Ascending aorta (tissue), 2 donors: ENCODE measurements around the gene DDR2. TPM values are rescaled to one million over a fixed set of nuclear protein-coding genes. Genes with fewer than 3 reads are reported as not detected.

Experiments
- DNase-seq, 2 donors: peaks; one replicate each; pipeline ENCODE4 v3.0.0-alpha.2; 2019; ENCODE audit warnings: low spot score in 2 of 2
- H3K27ac ChIP-seq, 2 donors: fragments of 200-600 bp; sonication (generic); one replicate each; pipeline ENCODE4 v1.5.1; 2016 to 2017; ENCODE audit warnings: mild to moderate bottlenecking in 1 of 2
- H3K27me3 ChIP-seq: fragments of 200-600 bp; sonication (generic); one replicate; pipeline ENCODE4 v1.5.1; 2017
- H3K36me3 ChIP-seq, 2 donors: fragments of 200-600 bp; sonication (generic); one replicate each; pipeline ENCODE4 v1.5.1; 2016
- H3K4me1 ChIP-seq, 2 donors: fragments of 200-600 bp; sonication (generic); one replicate each; pipeline ENCODE4 v1.5.1; 2016 to 2017; ENCODE audit warnings: mild to moderate bottlenecking in 1 of 2
- H3K4me3 ChIP-seq, 2 donors: fragments of 200-600 bp; sonication (generic); one replicate each; pipeline ENCODE4 v1.5.1; 2016 to 2017; ENCODE audit warnings: mild to moderate bottlenecking in 1 of 2
- H3K9me3 ChIP-seq, 2 donors: fragments of 200-600 bp; sonication (generic); one replicate each; pipeline ENCODE4 v1.5.1; 2016
- intact Hi-C: fragments of 100-400 bp; cut with DNase I; formaldehyde crosslinking; loops from one replicate; pipeline ENCODE4 v1.15.1; 2023
- total RNA-seq: library from RNA; depleted of rRNA; stranded (reverse); fragments of >200 nt; gene quantifications from one replicate; pipeline ENCODE4 v1.1.0, GENCODE V29; 2016
- TF ChIP-seq, protein P1 (sequence below), 3 experiments: fragments of 200-600 bp in 2 of 3; fragments of 450-650 bp in 1 of 3; sonication (generic) in 2 of 3; IDR thresholded peaks; one replicate each; pipeline ENCODE4 v1.5.1; 2016 to 2019; ENCODE audit warnings: antibody characterized with exemption in 3 of 3, mild to moderate bottlenecking in 1 of 3, moderate library complexity in 1 of 3

DDR2 gene
- total RNA-seq, 1 donor from 2014 or later, result 77.9 TPM

DNA sequence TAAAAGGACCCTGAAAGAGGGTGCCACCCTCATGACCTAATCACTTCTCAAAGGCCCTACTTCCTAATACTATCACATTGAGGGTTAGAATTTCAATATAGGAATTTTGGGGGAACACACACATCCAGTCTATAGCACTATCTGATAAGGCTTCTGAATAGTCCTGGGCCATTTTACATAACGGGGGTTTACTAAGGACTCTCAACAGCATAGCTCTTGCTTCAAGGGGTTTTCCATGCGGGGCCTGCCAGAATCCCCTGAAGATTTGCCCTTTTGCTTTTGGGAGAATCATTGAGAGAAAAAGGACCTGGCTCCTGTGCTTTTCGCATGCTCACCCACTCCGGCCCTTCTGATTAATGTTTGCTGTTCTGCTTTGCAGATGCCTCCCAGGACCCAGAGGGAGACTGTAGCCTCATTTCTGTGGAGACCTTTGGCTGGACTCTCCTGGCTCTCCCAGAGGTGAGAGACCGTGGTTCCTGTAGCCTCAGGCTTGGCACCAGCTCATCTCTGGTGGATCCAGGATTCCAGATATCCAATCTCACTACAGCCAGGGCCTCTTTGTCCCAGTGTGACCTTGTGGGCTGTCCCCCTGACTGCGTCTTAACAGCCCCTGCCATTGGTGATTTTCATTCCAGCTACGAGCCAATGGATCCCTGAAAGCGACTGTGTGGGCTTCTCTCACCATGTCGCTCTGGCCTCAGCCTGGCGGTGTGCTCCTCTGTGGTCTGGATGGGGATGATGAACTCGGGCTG lies 72.6 kb downstream of the DDR2 start:
- DNase-seq, result no peak
- no peak overlapping the region for H3K27ac ChIP-seq
- peaks cover 0 to 4% of the 10 kb centered on the region in 2 donors for H3K4me1 ChIP-seq
- TF ChIP-seq, protein P1, sequence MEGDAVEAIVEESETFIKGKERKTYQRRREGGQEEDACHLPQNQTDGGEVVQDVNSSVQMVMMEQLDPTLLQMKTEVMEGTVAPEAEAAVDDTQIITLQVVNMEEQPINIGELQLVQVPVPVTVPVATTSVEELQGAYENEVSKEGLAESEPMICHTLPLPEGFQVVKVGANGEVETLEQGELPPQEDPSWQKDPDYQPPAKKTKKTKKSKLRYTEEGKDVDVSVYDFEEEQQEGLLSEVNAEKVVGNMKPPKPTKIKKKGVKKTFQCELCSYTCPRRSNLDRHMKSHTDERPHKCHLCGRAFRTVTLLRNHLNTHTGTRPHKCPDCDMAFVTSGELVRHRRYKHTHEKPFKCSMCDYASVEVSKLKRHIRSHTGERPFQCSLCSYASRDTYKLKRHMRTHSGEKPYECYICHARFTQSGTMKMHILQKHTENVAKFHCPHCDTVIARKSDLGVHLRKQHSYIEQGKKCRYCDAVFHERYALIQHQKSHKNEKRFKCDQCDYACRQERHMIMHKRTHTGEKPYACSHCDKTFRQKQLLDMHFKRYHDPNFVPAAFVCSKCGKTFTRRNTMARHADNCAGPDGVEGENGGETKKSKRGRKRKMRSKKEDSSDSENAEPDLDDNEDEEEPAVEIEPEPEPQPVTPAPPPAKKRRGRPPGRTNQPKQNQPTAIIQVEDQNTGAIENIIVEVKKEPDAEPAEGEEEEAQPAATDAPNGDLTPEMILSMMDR (IDR thresholded peaks at IDR 0.05), result no peak
- H3K4me3 ChIP-seq, result no peak overlapping the region
- H3K27me3 ChIP-seq, result no peaks in the 10 kb centered on the region
- intact Hi-C loops, result no loop called here
- no peaks in the 10 kb centered on the region for H3K36me3 ChIP-seq
- H3K9me3 ChIP-seq, result no peaks in the 10 kb centered on the region

DNA sequence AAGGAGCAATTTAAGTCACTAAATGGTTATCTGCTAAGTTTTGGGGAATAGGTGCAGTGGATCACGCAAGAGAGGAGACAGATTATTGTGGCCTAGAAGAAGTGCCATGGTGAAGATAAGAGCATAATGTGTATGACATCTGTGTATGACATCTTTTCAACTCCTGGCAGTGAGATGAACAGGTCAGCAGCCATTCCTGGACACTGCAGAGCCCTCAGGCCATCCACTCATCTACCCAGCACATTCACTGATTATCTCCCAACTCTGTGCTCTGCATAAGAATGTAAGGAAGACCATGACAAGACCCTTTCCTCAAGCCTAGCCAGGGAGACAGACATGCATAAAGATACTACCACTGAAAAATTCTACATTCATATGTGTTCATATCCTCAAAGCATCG lies 73.7 kb downstream of the DDR2 start:
- Histone ChIP-seq H3K4me1 (peaks cover 0 to 12% of the 10 kb centered on the region in 2 donors), H3K27me3 (no peaks in the 10 kb centered on the region), H3K9me3 (no peaks in the 10 kb centered on the region), H3K27ac (no peak overlapping the region), H3K36me3 (no peaks in the 10 kb centered on the region), H3K4me3 (no peak overlapping the region)
- intact Hi-C loops, result no loop called here
- no peak for DNase-seq
- TF ChIP-seq, protein P1 (IDR thresholded peaks at IDR 0.05), result no peak

DNA sequence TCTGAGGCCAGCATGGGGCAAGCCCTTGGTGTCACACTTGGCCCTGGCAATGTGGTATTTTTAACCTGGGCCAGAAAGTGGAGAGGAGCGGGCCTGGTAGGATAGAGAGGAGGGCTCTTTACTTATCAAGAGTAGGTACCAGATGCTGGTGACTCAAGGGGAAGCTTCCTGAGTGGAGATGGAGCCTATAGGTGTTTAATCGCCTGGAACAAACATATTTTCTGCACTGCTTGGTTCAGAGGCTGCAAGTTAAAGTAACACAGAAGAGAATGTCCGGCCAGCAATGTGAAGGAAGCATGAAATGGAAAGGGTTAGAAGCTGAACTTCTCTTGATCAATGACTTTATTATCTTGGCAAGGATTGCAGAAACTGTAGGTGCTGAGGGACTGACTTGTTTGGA lies 74.3 kb downstream of the DDR2 start:
- peaks cover 0 to 16% of the 10 kb centered on the region in 2 donors for H3K4me1 ChIP-seq
- intact Hi-C loops, result no loop called here
- TF ChIP-seq, protein P1 (IDR thresholded peaks at IDR 0.05), result no peak
- H3K36me3 ChIP-seq, result no peaks in the 10 kb centered on the region
- no peak overlapping the region for H3K4me3 ChIP-seq
- no peak overlapping the region for H3K27ac ChIP-seq
- no peaks in the 10 kb centered on the region for H3K27me3 ChIP-seq
- DNase-seq, result no peak
- no peaks in the 10 kb centered on the region for H3K9me3 ChIP-seq

DNA sequence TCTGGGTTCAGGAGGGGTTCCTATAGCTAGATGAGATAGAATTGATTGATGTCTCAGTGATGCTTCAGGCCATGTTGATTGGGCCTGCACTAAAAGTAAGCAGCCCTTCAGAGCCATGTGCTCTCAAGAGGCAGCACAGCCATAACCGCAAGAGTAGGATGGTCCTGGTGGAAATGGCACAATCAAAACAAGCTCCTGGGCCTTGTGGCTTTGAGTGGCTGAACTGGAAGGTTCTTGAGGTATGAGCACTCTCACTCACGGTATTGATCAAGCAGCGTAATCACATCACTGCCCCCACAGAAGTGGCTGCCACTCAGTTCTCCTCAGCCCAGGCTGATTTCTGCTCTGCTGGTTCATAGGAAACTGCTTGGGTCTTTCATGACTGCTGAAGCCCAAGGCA lies 76.0 kb downstream of the DDR2 start:
- peaks cover 0 to 20% of the 10 kb centered on the region in 2 donors for H3K4me1 ChIP-seq
- TF ChIP-seq, protein P1 (IDR thresholded peaks at IDR 0.05), result no peak
- H3K4me3 ChIP-seq, result no peak overlapping the region
- no peaks in the 10 kb centered on the region for H3K9me3 ChIP-seq
- H3K36me3 ChIP-seq, result no peaks in the 10 kb centered on the region
- H3K27ac ChIP-seq, result no peak overlapping the region
- intact Hi-C loops, result no loop called here
- no peak for DNase-seq
- no peaks in the 10 kb centered on the region for H3K27me3 ChIP-seq

DNA sequence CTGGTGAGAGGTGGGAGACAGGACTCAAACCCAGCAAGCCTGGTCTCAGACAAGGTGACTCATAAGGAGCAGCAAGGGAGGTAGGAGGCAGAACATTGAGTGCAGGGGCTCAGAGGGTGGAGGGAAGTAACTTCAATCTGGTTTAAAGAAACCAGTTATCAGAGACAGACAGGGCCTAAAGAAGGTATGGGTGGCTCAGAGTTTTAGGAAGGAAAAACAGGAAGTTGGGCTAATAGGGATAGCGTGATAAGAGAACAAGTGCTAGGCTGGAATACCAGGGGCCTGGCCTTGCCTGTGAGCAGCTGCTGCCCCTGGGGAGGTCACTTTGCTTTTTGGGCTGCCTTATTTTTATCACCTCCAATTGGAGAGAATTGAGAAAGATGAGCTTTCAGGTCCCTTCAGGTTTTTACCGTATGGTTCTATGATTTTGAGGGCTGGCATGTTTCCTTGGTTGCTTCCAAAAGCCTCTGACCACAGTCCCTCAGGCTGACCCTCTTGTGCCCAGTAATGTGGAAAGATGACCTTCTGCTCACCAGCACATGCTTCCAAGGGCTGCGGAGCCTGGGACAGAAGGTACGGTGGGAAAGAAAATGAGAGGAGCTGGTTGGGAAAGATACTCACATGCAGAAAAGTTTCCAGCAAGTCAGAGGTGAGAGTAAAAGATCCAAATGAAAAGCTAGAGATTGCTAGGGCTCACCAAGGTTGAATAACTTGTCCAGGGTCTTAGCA lies 77.0 kb downstream of the DDR2 start:
- TF ChIP-seq, protein P1 (IDR thresholded peaks at IDR 0.05), result no peak
- intact Hi-C loops, result no loop called here
- H3K9me3 ChIP-seq, result no peaks in the 10 kb centered on the region
- peak overlapping the region in 1 of 2 donors; percentile 34 for H3K27ac ChIP-seq
- no peaks in the 10 kb centered on the region for H3K36me3 ChIP-seq
- no peak overlapping the region for H3K4me3 ChIP-seq
- peaks cover 0 to 20% of the 10 kb centered on the region in 2 donors for H3K4me1 ChIP-seq
- H3K27me3 ChIP-seq, result no peaks in the 10 kb centered on the region
- DNase-seq, result no peak
